GM18868 (cell line): Measurements from ENCODE around the gene STEAP4.
"Not testable (repeated sequence)": the region's sequence is repeated elsewhere in the genome, so short reads cannot be mapped to it uniquely, and the experiment has no call there.

Experiments used
- ATAC-seq: cut with Tn5 transposase; IDR thresholded peaks from one replicate; pipeline ENCODE4 v1.9.1; 2021; ENCODE audit warnings: mild to moderate bottlenecking, moderate library complexity; ENCODE audit not compliant: unreplicated experiment

The STEAP4 gene

GRCh38 chr7:88274856-88275255 lies 31.8 kb downstream of the STEAP4 start:
- not testable (repeated sequence) for ATAC-seq

- no peak for ATAC-seq
Observed at GRCh38 chr7:88269586-88269985, 37.1 kb downstream of the STEAP4 start.

- ATAC-seq: no peak
Observed at GRCh38 chr7:88268858-88269257, 37.8 kb downstream of the STEAP4 start.

GRCh38 chr7:88268051-88268450 lies 38.6 kb downstream of the STEAP4 start:
- no peak for ATAC-seq

GRCh38 chr7:88267421-88267820 lies 39.3 kb downstream of the STEAP4 start:
- ATAC-seq: no peak

GRCh38 chr7:88264987-88265386 lies 41.7 kb downstream of the STEAP4 start:
- ATAC-seq: not testable (repeated sequence)

- ATAC-seq: no peak
Observed at GRCh38 chr7:88262562-88262961, 44.1 kb downstream of the STEAP4 start.

GRCh38 chr7:88260719-88261118 lies 46.0 kb downstream of the STEAP4 start:
- ATAC-seq: no peak

GRCh38 chr7:88259656-88260380 lies 46.9 kb downstream of the STEAP4 start:
- no peak for ATAC-seq

GRCh38 chr7:88258296-88258695 lies 48.4 kb downstream of the STEAP4 start:
- not testable (repeated sequence) for ATAC-seq

GRCh38 chr7:88256906-88257305 lies 49.8 kb downstream of the STEAP4 start:
- no peak for ATAC-seq

- no peak for ATAC-seq
Observed at GRCh38 chr7:88254721-88255424, 51.8 kb downstream of the STEAP4 start.

GRCh38 chr7:88253640-88254039 lies 53.1 kb downstream of the STEAP4 start:
- ATAC-seq: no peak

- no peak for ATAC-seq
Observed at GRCh38 chr7:88244258-88244657, 62.4 kb downstream of the STEAP4 start.

GRCh38 chr7:88243345-88243909 lies 63.3 kb downstream of the STEAP4 start:
- peak; percentile 89 for ATAC-seq

- no peak for ATAC-seq
Observed at GRCh38 chr7:88239852-88240251, 66.8 kb downstream of the STEAP4 start.

- no peak for ATAC-seq
Observed at GRCh38 chr7:88233828-88234227, 72.9 kb downstream of the STEAP4 start.

- no peak for ATAC-seq
Observed at GRCh38 chr7:88230646-88231045, 76.0 kb downstream of the STEAP4 start.

GRCh38 chr7:88229302-88229995 lies 77.2 kb downstream of the STEAP4 start:
- no peak for ATAC-seq

- ATAC-seq: no peak
Observed at GRCh38 chr7:88226886-88227516, 79.7 kb downstream of the STEAP4 start.

- no peak for ATAC-seq
Observed at GRCh38 chr7:88226201-88226600, 80.5 kb downstream of the STEAP4 start.
